GM18858 (cell line): Measurements from ENCODE around the gene CFAP410.

ENCODE experiments used
- ATAC-seq: cut with Tn5 transposase; IDR thresholded peaks from one replicate; pipeline ENCODE4 v1.9.1; 2021; ENCODE audit not compliant: unreplicated experiment

CFAP410 gene

GRCh38 chr21:44300262-44300959, 38.8 kb downstream of the CFAP410 start:
- ATAC-seq, result peak; percentile 22

- peak; percentile 33 for ATAC-seq
Measured at GRCh38 chr21:44299458-44300261, 39.5 kb downstream of the CFAP410 start, which contains the start of gene PFKL. TSS of gene PFKL (plus strand) at chr21:44300053. CDS start at chr21:44300106, 53 bp downstream.

- ATAC-seq, result no peak
Measured at GRCh38 chr21:44299085-44299457, 40.1 kb downstream of the CFAP410 start.

GRCh38 chr21:44298301-44298700, 40.9 kb downstream of the CFAP410 start:
- no peak for ATAC-seq

GRCh38 chr21:44297525-44298290, 41.5 kb downstream of the CFAP410 start:
- ATAC-seq, result no peak

GRCh38 chr21:44296916-44297315, 42.3 kb downstream of the CFAP410 start:
- no peak for ATAC-seq

GRCh38 chr21:44296103-44296519, 43.1 kb downstream of the CFAP410 start:
- ATAC-seq, result no peak

GRCh38 chr21:44295646-44296045, 43.5 kb downstream of the CFAP410 start:
- no peak for ATAC-seq

- ATAC-seq, result no peak
Measured at GRCh38 chr21:44295163-44295573, 44.0 kb downstream of the CFAP410 start.

GRCh38 chr21:44294391-44295162, 44.6 kb downstream of the CFAP410 start:
- ATAC-seq, result no peak

GRCh38 chr21:44293551-44294231, 45.5 kb downstream of the CFAP410 start:
- no peak for ATAC-seq

- no peak for ATAC-seq
Measured at GRCh38 chr21:44292812-44293195, 46.4 kb downstream of the CFAP410 start.

- no peak for ATAC-seq
Measured at GRCh38 chr21:44291936-44292811, 47.0 kb downstream of the CFAP410 start.

- no peak for ATAC-seq
Measured at GRCh38 chr21:44291078-44291935, 47.9 kb downstream of the CFAP410 start.

- ATAC-seq, result no peak
Measured at GRCh38 chr21:44290327-44291077, 48.7 kb downstream of the CFAP410 start.

GRCh38 chr21:44289381-44290010, 49.7 kb downstream of the CFAP410 start:
- no peak for ATAC-seq
